Naive B cell (primary cell): ENCODE results near the gene DNA2. TPM values are rescaled to one million over a fixed set of nuclear protein-coding genes. Genes with fewer than 3 reads are reported as not detected.
A peak's percentile ranks its signal among the peaks of the same experiment; 100 is the strongest.
"Not testable (repeated sequence)": the region's sequence is repeated elsewhere in the genome, so short reads cannot be mapped to it uniquely, and the experiment has no call there.

Source experiments
- ATAC-seq, 2 donors: fragments of 150-1000 bp; cut with Tn5 transposase; 2 replicates each; pipeline ENCODE4 v1.10.0; 2021; ENCODE audit warnings: low read depth in 2 of 2, mild to moderate bottlenecking in 2 of 2, moderate library complexity in 2 of 2
- DNase-seq: peaks from one replicate; pipeline ENCODE4 v3.0.0; 2022
- H3K27ac Mint-ChIP-seq, 6 donors: one replicate each; pipeline ENCODE4 v1.8.0; 2020 to 2022; ENCODE audit warnings: mild to moderate bottlenecking in 6 of 6, mixed read lengths in 6 of 6, moderate library complexity in 5 of 6, inconsistent platforms in 2 of 6
- H3K27me3 Mint-ChIP-seq, 3 donors: one replicate each; pipeline ENCODE4 v1.8.0; 2021 to 2022; ENCODE audit warnings: mixed read lengths in 3 of 3, mild to moderate bottlenecking in 1 of 3
- H3K36me3 Mint-ChIP-seq, 2 donors: one replicate each; pipeline ENCODE4 v1.8.0; 2020 to 2022; ENCODE audit warnings: mixed read lengths in 2 of 2, inconsistent platforms in 1 of 2, mild to moderate bottlenecking in 1 of 2
- H3K4me1 Mint-ChIP-seq, 3 donors: one replicate each; pipeline ENCODE4 v1.8.0; 2020 to 2022; ENCODE audit warnings: mixed read lengths in 3 of 3, inconsistent platforms in 1 of 3, mild to moderate bottlenecking in 1 of 3, moderate library complexity in 1 of 3
- H3K4me3 Mint-ChIP-seq, 8 donors: one replicate each; pipeline ENCODE4 v1.8.0; 2020 to 2022; ENCODE audit warnings: mild to moderate bottlenecking in 8 of 8, mixed read lengths in 8 of 8, moderate library complexity in 8 of 8, inconsistent platforms in 2 of 8
- H3K9me3 Mint-ChIP-seq, 7 donors: one replicate each; pipeline ENCODE4 v1.8.0; 2020 to 2022; ENCODE audit warnings: mixed read lengths in 7 of 7, mild to moderate bottlenecking in 5 of 7, inconsistent platforms in 2 of 7, moderate library complexity in 1 of 7
- polyA plus RNA-seq, 6 donors: library from polyadenylated mRNA; unstranded; fragments of 300-500 nt; fragmentation: Illumina TruSeq; gene quantifications; one replicate each; pipeline ENCODE4 v1.2.3, GENCODE V29; 2021; ENCODE audit warnings: low read depth in 6 of 6

Gene DNA2
- polyA plus RNA-seq, 6 donors from 2014 or later, result 0.42 to 1.8 (median 1.1) TPM; not detected in 1

GRCh38 chr10:68474021-68474420, 2.2 kb upstream of the DNA2 start:
- peaks cover 0 to 4% of the 10 kb centered on the region in 2 donors for H3K36me3 Mint-ChIP-seq
- H3K9me3 Mint-ChIP-seq, result no peaks in the 10 kb centered on the region
- no peaks in the 10 kb centered on the region for H3K27me3 Mint-ChIP-seq
- H3K4me1 Mint-ChIP-seq, result peaks cover 14 to 19% (median 17%) of the 10 kb centered on the region in 3 donors
- DNase-seq, result no peak
- H3K4me3 Mint-ChIP-seq, result peak overlapping the region in 2 of 8 donors; percentile 69 to 96
- H3K27ac Mint-ChIP-seq, result peak overlapping the region in 1 of 6 donors; percentile 76
- no peak for ATAC-seq

GRCh38 chr10:68471063-68471585, 649 bp downstream of the DNA2 start:
- H3K4me1 Mint-ChIP-seq, result peaks cover 14 to 17% (median 16%) of the 10 kb centered on the region in 3 donors
- ATAC-seq (peak in 1 of 2 donors; percentile 9), DNase-seq (no peak)
- H3K36me3 Mint-ChIP-seq, result no peaks in the 10 kb centered on the region
- no peaks in the 10 kb centered on the region for H3K9me3 Mint-ChIP-seq
- peak overlapping the region; percentile 92 to 100 (median 97) for H3K4me3 Mint-ChIP-seq
- no peaks in the 10 kb centered on the region for H3K27me3 Mint-ChIP-seq
- H3K27ac Mint-ChIP-seq, result peak overlapping the region in 5 of 6 donors; percentile 24 to 72 (median 52)

- no peaks in the 10 kb centered on the region for H3K36me3 Mint-ChIP-seq
- DNase-seq (no peak), ATAC-seq (no peak)
- peak overlapping the region; percentile 25 to 99 (median 81) for H3K4me3 Mint-ChIP-seq
- peaks cover 14 to 17% (median 16%) of the 10 kb centered on the region in 3 donors for H3K4me1 Mint-ChIP-seq
- no peaks in the 10 kb centered on the region for H3K9me3 Mint-ChIP-seq
- H3K27me3 Mint-ChIP-seq, result no peaks in the 10 kb centered on the region
- H3K27ac Mint-ChIP-seq, result no peak overlapping the region
Observed at GRCh38 chr10:68470300-68470699, 1.5 kb downstream of the DNA2 start.

DNA sequence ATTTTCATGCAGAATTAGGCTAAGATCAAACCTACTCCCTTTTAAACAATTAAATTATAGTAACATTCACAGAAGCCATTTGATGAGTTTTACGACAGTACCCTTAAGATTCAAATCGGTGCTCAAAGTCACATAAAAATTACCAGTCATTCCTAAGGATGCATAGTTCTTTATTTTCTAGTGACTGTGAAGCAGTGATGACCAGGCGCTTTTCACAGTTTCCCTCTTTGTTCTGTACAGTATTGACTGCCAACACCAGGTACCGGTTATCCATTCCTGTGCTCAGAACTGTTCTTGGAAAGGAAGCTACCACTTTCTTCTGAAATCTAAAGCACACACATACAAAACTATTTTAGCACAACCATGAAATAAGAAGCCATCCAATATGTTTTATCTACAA, 1.9 kb downstream of the DNA2 start:
- Mint-ChIP-seq H3K9me3 (no peaks in the 10 kb centered on the region), H3K27me3 (no peaks in the 10 kb centered on the region), H3K36me3 (no peaks in the 10 kb centered on the region), H3K4me1 (peaks cover 14 to 17% (median 16%) of the 10 kb centered on the region in 3 donors), H3K27ac (no peak overlapping the region), H3K4me3 (peak overlapping the region in 4 of 8 donors; percentile 13 to 99 (median 78))
- ATAC-seq (no peak), DNase-seq (no peak)

DNA sequence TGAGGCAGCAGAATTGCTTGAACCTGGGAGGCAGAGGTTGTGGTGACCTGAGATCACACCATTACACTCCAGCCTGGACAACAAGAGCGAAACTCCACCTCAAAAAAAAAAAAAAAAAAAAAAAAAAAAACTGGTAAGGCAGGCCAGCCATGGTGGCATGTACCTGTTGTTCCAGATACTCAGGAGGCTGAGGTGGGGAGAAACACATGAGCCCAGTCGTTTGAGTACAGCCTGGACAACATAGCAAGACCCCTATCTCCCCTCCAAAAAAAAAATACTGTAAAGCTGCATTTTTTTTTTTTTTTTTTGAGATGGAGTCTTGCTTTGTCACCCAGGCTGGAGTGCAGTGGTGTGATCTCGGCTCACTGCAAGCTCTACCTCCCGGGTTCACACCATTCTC, 7.0 kb downstream of the DNA2 start:
- DNase-seq, H3K4me1 Mint-ChIP-seq, H3K27me3 Mint-ChIP-seq, ATAC-seq, H3K36me3 Mint-ChIP-seq, H3K27ac Mint-ChIP-seq, H3K9me3 Mint-ChIP-seq, H3K4me3 Mint-ChIP-seq: not testable (repeated sequence)

DNA sequence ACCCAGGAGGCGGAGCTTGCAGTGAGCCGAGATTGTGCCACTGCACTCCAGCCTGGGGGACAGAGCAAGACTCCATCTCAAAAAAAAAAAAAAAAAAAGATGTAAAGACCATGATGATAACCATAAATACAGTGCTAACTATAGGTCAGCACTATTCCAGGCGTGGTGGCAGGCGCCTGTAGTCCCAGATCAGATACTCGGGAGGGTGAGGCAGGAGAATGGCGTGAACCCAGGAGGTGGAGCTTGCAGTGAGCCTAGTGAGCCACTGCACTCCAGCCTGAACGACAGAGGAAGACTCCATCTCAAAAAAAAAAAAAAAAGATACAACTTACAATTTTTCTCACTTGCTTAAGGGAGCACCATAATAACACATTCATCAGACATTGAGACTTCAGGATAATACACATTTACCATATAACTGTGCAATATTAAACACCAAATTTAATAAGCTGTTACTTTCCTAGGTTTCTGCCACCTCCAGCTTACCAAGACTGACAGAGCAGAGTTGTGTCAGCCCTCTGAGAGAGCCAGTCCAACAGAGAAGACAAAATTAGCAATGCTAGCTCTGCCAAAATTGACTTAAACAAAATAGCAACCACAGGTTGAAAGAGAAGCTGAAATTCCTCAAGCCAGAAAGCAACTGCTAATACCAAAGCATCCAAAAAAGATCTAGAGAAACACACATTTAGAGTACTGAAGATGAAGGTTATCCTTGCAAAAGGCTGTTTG, 8.2 kb downstream of the DNA2 start:
- Mint-ChIP-seq H3K4me3 (no peak overlapping the region), H3K4me1 (no peaks in the 10 kb centered on the region), H3K27ac (peak overlapping the region in 1 of 6 donors; percentile 52), H3K27me3 (no peaks in the 10 kb centered on the region), H3K9me3 (no peaks in the 10 kb centered on the region), H3K36me3 (peaks cover 0 to 5% of the 10 kb centered on the region in 2 donors)
- ATAC-seq (no peak), DNase-seq (no peak)

DNA sequence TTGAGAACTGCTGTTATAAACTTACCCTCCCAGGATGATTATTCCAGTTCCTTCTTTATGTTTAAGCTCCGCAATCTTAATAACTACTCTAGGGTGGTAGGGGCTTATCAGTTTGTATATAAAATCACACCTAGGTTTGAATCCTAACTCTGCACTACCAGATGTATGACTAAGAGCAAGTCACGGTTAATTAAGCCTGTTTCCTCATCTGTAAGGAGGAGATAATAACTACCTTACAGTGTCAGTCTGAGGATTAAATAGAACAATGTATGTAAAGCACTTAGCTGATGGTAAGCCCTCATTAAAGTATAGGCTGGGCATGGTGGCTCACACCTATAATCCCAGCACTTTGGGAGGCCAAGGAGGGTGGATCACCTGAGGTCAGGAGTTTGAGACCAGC, 9.2 kb downstream of the DNA2 start:
- no peak overlapping the region for H3K4me3 Mint-ChIP-seq
- H3K36me3 Mint-ChIP-seq, result peaks cover 0 to 7% of the 10 kb centered on the region in 2 donors
- DNase-seq (no peak), ATAC-seq (no peak)
- H3K27me3 Mint-ChIP-seq, result no peaks in the 10 kb centered on the region
- H3K27ac Mint-ChIP-seq, result peak overlapping the region in 1 of 6 donors; percentile 9
- no peaks in the 10 kb centered on the region for H3K4me1 Mint-ChIP-seq
- no peaks in the 10 kb centered on the region for H3K9me3 Mint-ChIP-seq

GRCh38 chr10:68461032-68461431, 10.7 kb downstream of the DNA2 start:
- no peaks in the 10 kb centered on the region for H3K9me3 Mint-ChIP-seq
- H3K27me3 Mint-ChIP-seq, result no peaks in the 10 kb centered on the region
- H3K4me3 Mint-ChIP-seq, result no peak overlapping the region
- no peak overlapping the region for H3K27ac Mint-ChIP-seq
- H3K4me1 Mint-ChIP-seq, result no peaks in the 10 kb centered on the region
- no peak for ATAC-seq
- peaks cover 0 to 12% of the 10 kb centered on the region in 2 donors for H3K36me3 Mint-ChIP-seq
- no peak for DNase-seq

GRCh38 chr10:68449698-68450097, 22.1 kb downstream of the DNA2 start:
- not testable (repeated sequence) for H3K36me3 Mint-ChIP-seq, H3K9me3 Mint-ChIP-seq, H3K27ac Mint-ChIP-seq, H3K4me1 Mint-ChIP-seq, DNase-seq, H3K4me3 Mint-ChIP-seq, ATAC-seq, H3K27me3 Mint-ChIP-seq

DNA sequence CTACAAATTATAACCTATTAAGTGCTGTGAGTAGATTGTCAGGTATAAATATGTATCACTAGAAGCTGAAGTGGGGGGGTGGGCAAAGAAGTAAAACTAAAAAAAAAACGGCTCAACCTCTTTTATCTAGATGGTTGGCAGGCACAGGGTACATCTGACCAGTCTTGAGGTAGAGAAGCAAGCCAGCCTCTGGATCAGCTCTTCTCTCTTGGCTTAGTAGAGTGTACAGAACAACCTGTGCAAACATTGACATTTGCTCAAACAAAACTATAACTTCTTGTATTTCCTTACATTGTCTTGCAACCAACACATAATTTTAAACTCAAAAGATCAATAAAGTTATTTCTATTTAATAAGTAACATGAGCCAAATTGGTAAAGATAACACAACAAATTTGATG, 25.6 kb downstream of the DNA2 start:
- Mint-ChIP-seq H3K4me1 (no peaks in the 10 kb centered on the region), H3K36me3 (peaks cover 0 to 10% of the 10 kb centered on the region in 2 donors), H3K4me3 (no peak overlapping the region), H3K27me3 (no peaks in the 10 kb centered on the region), H3K9me3 (no peaks in the 10 kb centered on the region), H3K27ac (no peak overlapping the region)
- DNase-seq, result no peak
- ATAC-seq, result no peak

GRCh38 chr10:68442971-68443370, 28.8 kb downstream of the DNA2 start:
- no peaks in the 10 kb centered on the region for H3K9me3 Mint-ChIP-seq
- ATAC-seq (no peak), DNase-seq (no peak)
- no peaks in the 10 kb centered on the region for H3K27me3 Mint-ChIP-seq
- H3K27ac Mint-ChIP-seq, result no peak overlapping the region
- H3K4me1 Mint-ChIP-seq, result no peaks in the 10 kb centered on the region
- peaks cover 0 to 6% of the 10 kb centered on the region in 2 donors for H3K36me3 Mint-ChIP-seq
- H3K4me3 Mint-ChIP-seq, result no peak overlapping the region

DNA sequence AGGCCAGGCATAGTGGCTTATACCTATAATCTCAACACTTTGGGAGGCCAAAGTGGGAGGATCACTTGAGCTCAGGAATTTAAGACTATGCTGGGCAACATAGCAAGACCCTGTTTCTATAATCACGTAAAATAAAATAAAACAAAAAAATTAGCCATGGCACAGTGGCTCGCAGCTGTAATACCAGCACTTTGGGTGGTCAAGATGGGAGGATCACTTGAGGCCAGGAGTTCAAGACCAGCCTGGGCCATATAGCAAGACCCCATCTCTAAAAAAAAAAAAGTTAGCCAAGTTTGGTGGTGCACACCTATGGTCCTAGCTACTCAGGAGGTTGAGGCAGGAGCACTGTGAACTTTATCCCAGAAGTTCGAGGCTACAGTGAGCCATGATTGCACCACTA, 30.9 kb downstream of the DNA2 start:
- Mint-ChIP-seq H3K4me1 (no peaks in the 10 kb centered on the region), H3K27ac (no peak overlapping the region), H3K4me3 (no peak overlapping the region), H3K36me3 (no peaks in the 10 kb centered on the region), H3K27me3 (no peaks in the 10 kb centered on the region), H3K9me3 (no peaks in the 10 kb centered on the region)
- no peak for ATAC-seq
- no peak for DNase-seq

DNA sequence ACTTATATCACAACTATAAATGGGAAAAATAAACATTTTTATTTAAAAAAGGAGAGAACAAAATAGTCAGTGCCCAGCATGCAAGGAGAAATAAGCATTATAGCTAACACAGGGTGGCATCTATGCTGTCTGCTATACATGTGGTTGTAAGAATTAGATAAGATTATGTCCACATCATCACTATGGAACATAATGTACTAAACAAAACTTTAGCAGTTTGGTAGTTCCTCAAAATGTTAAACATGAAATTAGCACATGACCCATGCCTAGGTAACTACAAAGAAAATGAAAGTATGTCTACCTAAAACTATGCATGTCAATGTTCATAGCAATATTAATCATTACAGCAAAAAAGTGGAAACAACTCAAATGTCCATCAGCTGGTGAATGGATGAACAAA, 36.0 kb downstream of the DNA2 start:
- ATAC-seq, result no peak
- no peaks in the 10 kb centered on the region for H3K4me1 Mint-ChIP-seq

DNA sequence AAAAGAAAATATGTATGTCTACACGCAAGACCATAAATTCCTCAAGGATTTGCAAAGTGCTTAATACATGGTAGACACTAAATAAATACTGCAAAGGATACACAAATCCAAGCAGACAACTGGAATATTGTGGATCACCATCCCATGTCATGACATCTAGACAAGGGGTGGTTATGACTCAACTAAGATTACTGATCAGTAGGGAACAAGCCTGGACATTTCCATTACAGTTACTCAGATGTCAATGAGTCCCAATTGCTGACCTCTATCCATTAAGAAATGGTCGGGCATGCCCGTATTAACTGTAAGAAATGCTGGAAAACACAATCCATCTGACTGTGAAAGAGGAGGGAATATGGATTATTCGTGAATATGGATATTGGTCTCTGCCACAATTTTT, 37.1 kb downstream of the DNA2 start:
- Mint-ChIP-seq H3K4me3 (no peak overlapping the region), H3K27ac (no peak overlapping the region), H3K9me3 (no peaks in the 10 kb centered on the region), H3K27me3 (no peaks in the 10 kb centered on the region), H3K4me1 (no peaks in the 10 kb centered on the region), H3K36me3 (no peaks in the 10 kb centered on the region)
- ATAC-seq, result no peak
- DNase-seq, result no peak

More for the DNA sequence above, 36.0 kb downstream of the DNA2 start:
- Mint-ChIP-seq H3K27ac (peak overlapping the region in 2 of 6 donors; percentile 50 to 56), H3K9me3 (no peaks in the 10 kb centered on the region), H3K36me3 (no peaks in the 10 kb centered on the region), H3K27me3 (no peaks in the 10 kb centered on the region), H3K4me3 (no peak overlapping the region)
- no peak for DNase-seq
